NCI-H1930 (cell line): ENCODE measurements around the gene ZNF335.

Experiments
- DNase-seq, 2 experiments: peaks; one replicate each; lab custom pipeline; 2025; lab: John Stamatoyannopoulos, UW

ZNF335 gene, protein sequence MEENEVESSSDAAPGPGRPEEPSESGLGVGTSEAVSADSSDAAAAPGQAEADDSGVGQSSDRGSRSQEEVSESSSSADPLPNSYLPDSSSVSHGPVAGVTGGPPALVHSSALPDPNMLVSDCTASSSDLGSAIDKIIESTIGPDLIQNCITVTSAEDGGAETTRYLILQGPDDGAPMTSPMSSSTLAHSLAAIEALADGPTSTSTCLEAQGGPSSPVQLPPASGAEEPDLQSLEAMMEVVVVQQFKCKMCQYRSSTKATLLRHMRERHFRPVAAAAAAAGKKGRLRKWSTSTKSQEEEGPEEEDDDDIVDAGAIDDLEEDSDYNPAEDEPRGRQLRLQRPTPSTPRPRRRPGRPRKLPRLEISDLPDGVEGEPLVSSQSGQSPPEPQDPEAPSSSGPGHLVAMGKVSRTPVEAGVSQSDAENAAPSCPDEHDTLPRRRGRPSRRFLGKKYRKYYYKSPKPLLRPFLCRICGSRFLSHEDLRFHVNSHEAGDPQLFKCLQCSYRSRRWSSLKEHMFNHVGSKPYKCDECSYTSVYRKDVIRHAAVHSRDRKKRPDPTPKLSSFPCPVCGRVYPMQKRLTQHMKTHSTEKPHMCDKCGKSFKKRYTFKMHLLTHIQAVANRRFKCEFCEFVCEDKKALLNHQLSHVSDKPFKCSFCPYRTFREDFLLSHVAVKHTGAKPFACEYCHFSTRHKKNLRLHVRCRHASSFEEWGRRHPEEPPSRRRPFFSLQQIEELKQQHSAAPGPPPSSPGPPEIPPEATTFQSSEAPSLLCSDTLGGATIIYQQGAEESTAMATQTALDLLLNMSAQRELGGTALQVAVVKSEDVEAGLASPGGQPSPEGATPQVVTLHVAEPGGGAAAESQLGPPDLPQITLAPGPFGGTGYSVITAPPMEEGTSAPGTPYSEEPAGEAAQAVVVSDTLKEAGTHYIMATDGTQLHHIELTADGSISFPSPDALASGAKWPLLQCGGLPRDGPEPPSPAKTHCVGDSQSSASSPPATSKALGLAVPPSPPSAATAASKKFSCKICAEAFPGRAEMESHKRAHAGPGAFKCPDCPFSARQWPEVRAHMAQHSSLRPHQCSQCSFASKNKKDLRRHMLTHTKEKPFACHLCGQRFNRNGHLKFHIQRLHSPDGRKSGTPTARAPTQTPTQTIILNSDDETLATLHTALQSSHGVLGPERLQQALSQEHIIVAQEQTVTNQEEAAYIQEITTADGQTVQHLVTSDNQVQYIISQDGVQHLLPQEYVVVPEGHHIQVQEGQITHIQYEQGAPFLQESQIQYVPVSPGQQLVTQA (N-terminal part only)

DNA sequence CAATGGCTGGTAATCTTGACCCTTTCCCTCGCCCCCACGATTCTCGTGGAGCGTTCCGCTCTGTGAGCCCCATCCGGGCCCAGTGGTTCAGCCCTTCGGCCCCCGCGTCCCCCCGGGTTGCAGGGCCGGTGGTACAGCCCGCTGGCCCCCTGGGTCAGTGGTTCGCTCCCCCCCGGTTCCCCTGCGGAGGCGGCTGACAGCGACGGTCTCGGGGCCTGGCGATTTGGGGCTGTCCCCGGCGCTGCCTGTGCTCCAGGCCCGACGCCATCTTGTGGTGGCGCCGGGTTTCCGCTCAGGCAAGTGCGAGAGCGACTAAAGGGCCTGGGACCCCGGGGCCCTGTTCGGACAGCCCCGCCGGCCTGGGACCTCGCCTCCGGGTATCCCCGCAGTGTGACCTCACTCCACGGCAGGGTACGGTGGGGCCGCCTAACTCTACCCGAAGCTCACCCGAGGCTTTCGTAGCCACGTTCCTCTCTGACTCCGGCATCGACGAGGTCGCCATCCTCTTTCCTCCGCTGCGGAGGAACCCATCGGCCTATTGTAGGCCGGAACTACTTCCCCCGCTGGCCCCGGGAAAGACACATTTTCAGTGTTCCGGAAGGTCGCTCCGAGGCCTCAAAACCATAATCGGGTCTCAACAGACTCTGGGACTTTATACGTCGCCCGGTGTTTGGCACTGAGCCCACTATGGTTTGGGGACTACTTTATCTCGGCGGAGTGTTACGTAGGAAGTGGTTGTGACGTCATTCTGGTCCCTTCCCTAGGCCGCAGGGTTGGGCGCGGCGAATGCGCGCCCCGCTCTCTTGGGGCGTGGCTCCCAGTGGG is at the start of gene ZNF335:
TSS of gene ZNF335 (minus strand) at position 529 of the 825 bp plus-strand sequence. CDS start 793 bp downstream, outside the sequence.
- DNase-seq: peak; percentile 92 to 97

DNA sequence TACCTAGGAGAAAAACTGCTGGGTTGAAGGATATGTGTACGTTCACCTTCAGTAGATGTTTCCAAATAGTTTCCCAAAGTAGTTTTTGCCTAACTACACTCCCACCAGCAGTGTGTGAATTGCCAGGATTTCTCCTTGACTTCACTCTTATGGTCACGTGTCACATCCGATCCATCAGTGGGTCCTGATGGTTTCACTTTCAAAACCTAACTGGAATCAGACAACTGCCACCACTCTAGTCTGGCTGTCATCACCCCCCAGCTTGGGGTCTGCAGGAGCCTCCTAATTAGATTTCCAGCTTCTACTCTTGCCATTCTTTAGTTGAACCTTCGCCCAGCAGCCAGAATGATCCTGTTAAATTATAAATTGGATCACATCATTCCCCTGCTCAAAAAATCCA is 48.6 kb upstream of the ZNF335 start:
- no peak for DNase-seq

DNA sequence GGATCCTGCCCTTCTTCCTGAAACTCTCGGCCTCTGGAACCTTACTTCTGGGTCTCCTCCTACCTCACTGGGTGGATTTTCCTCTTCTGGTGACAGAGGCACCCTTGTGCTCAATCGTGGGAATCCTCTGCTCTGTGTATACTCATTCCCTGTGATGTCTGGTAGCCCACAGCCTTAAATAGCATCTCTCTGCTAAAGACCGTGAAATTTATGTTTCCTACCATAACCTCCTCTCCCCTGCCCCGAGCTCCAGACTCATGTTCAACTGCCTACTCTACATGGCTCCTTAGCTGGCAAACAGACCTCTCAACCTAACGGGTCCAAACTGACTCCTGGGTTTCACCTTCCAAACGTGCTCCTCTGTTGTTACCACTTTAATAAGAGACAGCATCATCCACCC is 46.6 kb upstream of the ZNF335 start:
- no peak for DNase-seq

DNA sequence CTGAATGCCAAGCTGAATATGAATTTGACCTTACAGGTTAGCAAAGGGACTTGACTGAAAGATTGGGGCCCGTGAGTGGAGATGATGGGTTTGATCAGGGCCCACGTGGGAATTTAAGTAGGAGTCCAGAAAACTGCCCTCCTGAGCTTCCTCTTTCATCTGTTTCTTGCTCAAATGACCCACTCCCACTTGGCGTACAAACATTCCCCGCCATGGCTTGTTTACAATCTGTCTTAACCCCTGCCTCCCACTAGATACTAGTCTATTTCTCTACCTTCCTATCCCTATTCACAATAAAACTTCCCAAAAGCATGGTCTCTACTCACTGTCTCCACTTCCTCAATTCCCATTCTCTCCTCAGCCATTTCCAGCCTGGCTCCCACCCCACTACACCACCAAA is 46.1 kb upstream of the ZNF335 start:
- DNase-seq: no peak

DNA sequence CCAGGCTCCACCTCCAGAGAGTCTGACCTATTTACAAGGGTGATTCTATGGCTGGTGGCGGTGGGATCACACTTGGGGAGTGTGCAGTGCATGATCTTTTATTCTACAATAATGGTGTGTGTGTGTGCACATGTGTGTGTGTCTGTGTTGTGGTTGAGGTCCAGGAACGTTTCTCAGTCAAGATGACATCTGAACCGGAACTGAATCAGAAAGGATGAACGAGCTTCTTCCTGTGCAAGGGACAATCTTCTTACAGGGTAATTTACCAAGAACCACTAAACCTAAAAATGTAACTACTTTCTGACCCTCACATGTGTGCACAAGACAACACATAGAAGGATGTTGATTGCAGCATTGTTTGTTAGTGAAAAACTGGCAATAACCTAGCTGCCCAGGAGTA is 45.3 kb upstream of the ZNF335 start:
- DNase-seq: no peak

DNA sequence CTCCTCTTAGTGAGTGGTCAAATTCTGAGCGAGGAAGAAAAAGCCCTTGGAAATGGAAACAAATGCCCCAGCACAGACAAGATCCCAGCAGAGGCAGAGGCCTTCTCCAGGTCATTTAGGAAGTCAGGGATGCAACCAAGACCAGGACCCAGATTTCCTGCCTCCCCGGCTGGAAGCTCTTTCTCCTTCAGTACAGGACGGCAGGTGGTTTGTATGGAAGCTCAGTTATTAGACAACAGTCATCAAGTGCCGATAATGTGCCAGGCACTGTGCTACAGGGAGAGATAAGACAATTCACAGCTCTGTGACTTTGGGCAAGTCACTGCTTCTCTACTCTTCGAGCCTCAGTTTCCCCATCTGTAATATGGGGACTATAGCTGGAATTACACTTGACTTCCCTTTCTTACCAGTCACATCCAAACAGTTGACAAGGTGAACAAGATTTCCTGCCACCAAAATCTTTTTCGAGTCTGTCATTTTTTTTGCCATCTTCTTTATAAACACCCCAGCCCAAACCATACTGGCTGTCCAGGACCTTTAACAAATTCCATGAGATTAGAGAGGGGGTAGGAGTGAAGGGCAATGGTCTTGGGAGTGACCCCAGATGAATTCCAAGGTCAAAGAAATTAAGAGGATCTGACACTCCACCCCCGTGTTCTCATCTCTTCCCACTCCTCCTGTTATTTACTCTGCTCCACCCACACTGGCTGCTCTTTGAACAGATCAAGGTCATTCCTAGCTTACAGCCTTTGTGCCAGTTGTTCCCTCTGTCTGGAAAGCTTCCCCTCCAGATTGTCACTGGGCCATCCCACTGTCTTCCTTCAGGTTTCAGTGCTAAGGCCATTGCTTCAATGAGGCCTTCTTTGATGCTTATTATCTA is 42.8 kb upstream of the ZNF335 start:
- no peak for DNase-seq

DNA sequence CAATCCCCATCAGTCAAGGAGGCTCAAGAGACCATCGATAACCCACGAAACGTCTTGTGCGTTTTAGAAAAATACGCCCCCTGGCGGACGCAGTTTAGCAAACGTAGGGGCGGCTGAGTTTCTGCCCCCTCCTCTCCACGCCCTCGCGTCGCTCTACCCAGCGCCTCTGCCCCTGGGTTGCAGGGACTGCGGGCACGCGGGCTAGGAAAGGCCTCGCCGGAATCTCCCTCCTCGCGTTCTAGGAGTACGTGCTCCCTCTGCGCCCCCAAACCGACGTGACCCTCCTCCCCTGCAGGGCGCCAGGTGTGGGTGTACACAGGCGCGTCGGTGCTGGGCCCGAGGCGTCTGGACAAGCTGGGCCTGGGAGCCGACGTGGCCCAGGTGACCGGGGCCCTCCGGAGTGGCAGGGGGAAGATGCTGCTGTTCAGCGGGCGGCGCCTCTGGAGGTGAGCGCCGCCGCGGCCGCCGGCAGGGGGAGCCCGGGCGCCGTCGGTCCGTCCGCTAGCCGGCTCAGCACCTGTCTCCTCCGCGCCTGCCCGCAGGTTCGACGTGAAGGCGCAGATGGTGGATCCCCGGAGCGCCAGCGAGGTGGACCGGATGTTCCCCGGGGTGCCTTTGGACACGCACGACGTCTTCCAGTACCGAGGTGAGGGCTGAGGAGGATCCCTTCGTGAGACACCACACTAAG is 42.0 kb upstream of the ZNF335 start:
- peak; percentile 85 to 96 for DNase-seq

DNA sequence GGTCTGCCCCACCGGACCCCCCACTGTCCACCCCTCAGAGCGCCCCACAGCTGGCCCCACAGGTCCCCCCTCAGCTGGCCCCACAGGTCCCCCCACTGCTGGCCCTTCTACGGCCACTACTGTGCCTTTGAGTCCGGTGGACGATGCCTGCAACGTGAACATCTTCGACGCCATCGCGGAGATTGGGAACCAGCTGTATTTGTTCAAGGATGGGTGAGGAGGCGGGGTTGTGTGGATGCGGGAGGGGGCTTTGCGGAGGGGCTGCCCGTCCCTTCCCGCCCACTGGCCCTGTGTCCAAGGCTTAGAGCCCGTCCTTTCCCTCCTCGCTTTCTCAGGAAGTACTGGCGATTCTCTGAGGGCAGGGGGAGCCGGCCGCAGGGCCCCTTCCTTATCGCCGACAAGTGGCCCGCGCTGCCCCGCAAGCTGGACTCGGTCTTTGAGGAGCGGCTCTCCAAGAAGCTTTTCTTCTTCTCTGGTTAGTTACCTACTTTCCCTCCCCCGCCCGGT is 41.4 kb upstream of the ZNF335 start:
- DNase-seq: no peak

DNA sequence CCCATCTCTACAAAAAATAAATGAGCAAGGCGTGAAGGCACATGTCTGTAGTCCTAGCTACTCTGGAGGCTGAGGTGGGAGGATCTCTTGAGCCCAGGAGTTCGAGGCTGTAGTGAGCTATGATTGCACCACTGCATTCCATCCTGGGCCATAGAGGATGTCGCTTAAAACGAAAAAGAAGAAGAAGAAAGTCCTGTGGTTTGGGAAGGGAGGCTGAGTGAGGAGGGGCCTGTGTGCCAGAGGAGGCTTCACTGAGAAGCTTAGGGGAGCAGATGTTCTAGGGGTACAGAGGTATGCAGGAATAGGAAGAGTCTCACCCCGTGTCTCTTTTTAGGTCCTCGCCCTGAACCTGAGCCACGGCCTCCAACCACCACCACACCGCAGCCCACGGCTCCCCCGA is 40.9 kb upstream of the ZNF335 start:
- no peak for DNase-seq

DNA sequence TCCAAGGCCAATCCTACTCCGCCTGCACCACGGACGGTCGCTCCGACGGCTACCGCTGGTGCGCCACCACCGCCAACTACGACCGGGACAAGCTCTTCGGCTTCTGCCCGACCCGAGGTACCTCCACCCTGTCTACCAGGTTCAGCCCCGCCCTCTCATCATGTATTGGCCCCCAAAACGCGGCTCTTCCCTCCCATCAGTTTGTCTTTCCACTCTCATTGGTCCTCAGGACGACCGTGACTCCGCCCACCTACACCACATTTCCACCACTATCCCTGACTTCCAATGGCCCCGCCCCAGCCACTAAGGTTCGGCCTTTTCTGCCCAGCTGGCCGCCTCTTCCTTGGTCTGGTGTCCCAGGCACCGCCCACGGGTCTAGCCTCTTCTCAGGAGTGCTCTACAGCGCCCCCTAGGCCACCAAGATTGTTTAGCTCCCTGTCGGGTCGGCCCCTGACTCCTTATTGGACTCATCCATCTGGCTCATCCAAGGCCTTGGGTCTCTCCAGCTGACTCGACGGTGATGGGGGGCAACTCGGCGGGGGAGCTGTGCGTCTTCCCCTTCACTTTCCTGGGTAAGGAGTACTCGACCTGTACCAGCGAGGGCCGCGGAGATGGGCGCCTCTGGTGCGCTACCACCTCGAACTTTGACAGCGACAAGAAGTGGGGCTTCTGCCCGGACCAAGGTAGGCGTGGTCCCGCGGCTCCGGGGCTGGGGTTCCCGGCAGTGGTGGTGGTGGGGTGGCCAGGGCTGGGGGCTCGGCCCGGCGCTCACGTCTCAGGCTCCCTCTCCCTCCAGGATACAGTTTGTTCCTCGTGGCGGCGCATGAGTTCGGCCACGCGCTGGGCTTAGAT is 39.9 kb upstream of the ZNF335 start:
- DNase-seq: peak; percentile 97

DNA sequence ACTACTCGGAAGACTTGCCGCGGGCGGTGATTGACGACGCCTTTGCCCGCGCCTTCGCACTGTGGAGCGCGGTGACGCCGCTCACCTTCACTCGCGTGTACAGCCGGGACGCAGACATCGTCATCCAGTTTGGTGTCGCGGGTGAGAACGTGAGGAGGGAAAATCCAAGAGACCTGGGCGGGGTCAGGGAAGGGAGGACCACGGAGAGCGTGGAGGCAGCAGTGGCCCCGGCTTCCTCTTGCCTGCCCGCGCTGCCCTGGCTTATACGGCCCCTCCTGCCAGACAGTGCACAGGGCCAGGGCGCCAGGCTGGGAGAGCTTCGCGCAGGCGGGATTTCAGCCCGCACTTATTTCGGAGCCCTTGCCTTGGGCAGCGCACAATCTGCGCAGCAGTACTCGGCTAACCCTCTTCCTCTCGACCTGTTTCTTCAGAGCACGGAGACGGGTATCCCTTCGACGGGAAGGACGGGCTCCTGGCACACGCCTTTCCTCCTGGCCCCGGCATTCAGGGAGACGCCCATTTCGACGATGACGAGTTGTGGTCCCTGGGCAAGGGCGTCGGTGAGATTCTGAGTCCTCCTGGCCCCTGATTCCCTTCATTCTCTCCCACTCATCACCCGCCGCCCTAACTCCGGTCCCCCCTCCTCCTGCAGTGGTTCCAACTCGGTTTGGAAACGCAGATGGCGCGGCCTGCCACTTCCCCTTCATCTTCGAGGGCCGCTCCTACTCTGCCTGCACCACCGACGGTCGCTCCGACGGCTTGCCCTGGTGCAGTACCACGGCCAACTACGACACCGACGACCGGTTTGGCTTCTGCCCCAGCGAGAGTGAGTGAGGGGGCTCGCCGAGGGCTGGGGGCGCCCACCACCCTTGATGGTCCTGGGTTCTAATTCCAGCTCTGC is 38.7 kb upstream of the ZNF335 start:
- no peak for DNase-seq

DNA sequence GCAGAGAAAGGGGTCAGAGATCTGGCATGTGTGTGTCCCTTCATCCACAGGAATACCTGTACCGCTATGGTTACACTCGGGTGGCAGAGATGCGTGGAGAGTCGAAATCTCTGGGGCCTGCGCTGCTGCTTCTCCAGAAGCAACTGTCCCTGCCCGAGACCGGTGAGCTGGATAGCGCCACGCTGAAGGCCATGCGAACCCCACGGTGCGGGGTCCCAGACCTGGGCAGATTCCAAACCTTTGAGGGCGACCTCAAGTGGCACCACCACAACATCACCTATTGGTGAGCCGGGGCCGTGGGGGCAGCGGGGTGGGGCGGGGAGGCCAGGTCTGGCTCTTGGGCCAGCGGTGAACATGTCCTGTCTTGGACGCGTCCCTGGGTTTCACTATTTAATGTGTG is 37.8 kb upstream of the ZNF335 start:
- DNase-seq: no peak

DNA sequence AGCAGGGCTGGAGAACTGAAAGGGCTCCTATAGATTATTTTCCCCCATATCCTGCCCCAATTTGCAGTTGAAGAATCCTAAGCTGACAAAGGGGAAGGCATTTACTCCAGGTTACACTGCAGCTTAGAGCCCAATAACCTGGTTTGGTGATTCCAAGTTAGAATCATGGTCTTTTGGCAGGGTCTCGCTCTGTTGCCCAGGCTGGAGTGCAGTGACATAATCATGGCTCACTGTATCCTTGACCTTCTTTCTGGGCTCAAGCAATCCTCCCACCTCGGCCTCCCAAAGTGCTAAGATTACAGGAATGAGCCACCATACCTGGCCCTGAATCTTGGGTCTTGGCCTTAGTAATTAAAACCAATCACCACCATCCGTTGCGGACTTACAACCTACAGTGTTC is 35.7 kb upstream of the ZNF335 start:
- no peak for DNase-seq

DNA sequence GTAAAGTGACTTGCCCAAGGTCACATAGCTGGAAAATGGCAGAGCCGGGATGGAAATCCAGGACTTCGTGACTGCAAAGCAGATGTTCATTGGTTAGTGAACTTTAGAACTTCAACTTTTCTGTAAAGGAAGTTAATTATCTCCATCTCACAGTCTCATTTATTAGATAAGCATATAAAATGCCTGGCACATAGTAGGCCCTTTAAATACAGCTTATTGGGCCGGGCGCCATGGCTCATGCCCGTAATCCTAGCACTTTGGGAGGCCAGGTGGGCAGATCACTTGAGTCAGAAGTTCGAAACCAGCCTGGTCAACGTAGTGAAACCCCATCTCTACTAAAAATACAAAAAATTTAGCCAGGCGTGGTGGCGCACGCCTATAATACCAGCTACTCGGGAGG is 35.0 kb upstream of the ZNF335 start:
- DNase-seq: no peak

DNA sequence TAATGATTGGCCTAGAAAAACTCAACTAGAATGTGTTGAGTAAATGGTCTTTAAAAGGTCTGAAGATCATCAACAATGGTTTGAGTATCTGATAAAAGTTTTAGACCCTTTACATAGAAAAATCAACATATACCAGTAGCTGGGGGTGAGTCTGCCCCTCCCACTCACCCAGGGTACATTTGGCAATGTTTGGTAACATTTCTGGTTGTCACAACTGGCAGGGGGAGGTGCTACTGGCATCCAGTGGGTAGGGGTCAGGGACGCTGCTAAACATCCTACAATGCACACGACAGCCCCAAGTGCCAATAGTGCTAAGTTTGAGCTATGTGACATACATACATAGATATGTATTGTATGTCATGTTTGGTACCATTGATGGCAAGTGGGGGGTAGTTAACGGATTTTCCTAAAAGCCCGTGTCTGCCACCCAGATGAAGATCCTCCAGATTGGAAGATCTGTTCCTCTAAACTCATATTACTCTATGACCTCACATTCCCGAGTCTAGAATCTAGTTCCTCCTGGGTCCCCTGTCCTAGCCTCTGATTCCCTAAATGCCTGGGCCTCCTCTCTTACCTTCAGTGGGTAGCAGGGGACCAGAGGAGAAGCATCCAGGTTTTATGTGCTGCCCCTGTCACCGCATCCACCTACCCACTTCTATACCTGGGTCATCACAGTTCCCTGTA is 34.2 kb upstream of the ZNF335 start:
- DNase-seq: no peak

DNA sequence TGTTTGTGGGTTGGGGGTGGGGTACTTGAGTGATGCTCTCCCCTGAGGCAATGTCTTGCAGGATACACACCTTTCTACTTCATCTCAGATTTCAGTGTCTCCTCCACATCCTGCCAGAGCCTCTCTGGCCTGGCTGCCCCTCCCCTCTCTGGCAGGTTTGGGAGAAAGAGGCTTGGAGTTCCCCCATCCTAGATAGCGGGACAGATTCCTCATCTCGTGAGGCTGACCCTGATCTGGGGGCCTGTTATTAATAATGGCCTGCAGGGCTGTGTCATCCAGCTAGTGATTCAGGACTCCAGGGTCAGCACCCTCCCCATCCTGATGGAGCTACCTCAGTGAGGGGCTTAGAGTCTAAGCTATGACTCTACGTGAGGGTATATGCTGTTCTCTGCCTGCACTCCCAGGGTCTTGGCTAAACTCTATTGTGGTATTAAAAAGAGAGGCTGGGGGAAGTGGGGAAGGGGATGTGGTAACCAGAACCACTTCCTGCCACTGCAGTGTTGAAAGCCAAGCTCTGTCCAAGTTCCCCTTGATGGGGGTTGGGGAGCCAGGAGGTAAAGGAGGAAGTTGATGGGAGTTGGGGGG is 33.0 kb upstream of the ZNF335 start:
- DNase-seq: no peak

DNA sequence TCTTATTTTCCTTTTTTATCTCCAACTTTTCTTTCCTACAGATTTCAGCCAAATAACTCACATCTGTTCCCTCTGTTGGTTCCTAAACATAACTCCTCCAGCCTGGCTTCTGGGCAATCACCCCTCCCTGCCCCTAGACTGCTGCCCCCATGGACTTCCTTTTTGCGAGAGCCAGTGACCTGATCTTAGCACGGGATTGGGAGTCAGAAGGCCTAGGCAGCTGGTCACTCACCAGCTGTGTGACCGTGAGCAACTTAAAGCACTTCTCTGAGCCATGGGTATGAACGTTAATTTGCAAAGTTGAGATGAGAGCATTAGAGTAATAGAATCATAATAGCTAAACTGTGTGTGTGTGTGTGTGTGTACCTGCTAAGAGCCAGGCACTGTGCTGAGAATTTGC is 32.2 kb upstream of the ZNF335 start:
- no peak for DNase-seq
